OCI-LY3 (cell line): Measurements from ENCODE around the gene MAGI2.

ENCODE experiments used
- H2AFZ ChIP-seq: fragments of 200-600, 300-600 bp; shearing (Covaris generic); 2 replicates; pipeline ENCODE4 v1.6.0; 2014; ENCODE audit warnings: antibody characterized with exemption, low read depth, low read length
- H3K27ac ChIP-seq: fragments of 200-600, 300-600 bp; sonication (generic); 2 replicates; pipeline ENCODE4 v1.5.1; 2014; ENCODE audit warnings: mild to moderate bottlenecking, low read length, moderate library complexity, mixed read lengths
- H3K27me3 ChIP-seq: fragments of 200-600, 300-600 bp; sonication (generic); 2 replicates; pipeline ENCODE4 v1.6.1; 2014; ENCODE audit warnings: low read depth, low read length, mixed read lengths
- H3K36me3 ChIP-seq: fragments of 200-600, 300-600 bp; sonication (generic); replicated peaks from 2 replicates; pipeline ENCODE3; 2014; ENCODE audit warnings: low read depth, low read length, mixed read lengths
- H3K4me1 ChIP-seq: fragments of 300-600, 200-600 bp; sonication (generic); 2 replicates; pipeline ENCODE4 v1.6.1; 2014; ENCODE audit warnings: low read length, mixed read lengths
- H3K4me2 ChIP-seq: fragments of 200-600, 300-600 bp; sonication (generic); 2 replicates; pipeline ENCODE4 v1.6.1; 2014; ENCODE audit warnings: low read length, mixed read lengths
- H3K4me3 ChIP-seq: fragments of 300-600, 200-600 bp; sonication (generic); 2 replicates; pipeline ENCODE4 v1.5.1; 2014; ENCODE audit warnings: antibody characterized with exemption, mild to moderate bottlenecking, low read length, moderate library complexity
- H3K79me2 ChIP-seq: fragments of 300-600, 200-600 bp; shearing (Covaris generic); 2 replicates; pipeline ENCODE4 v1.6.1; 2014; ENCODE audit warnings: mild to moderate bottlenecking, low read length, mixed read lengths
- H3K9ac ChIP-seq: fragments of 300-600, 200-600 bp; shearing (Covaris generic); 2 replicates; pipeline ENCODE4 v1.6.0; 2014; ENCODE audit warnings: mild to moderate bottlenecking, low read length, moderate library complexity
- H3K9me3 ChIP-seq: fragments of 200-600, 300-600 bp; shearing (Covaris generic); 2 replicates; pipeline ENCODE4 v1.6.1; 2014; ENCODE audit warnings: low read length, mixed read lengths; ENCODE audit not compliant: insufficient read depth
- H4K20me1 ChIP-seq: fragments of 200-600, 300-600 bp; sonication (generic); 2 replicates; pipeline ENCODE4 v1.6.1; 2016; ENCODE audit warnings: low read length, mixed read lengths; ENCODE audit not compliant: insufficient read depth
- EZH2phosphoT487 ChIP-seq: fragments of 200-600 bp; shearing (Covaris generic); IDR thresholded peaks from 2 replicates; pipeline ENCODE4 v1.6.1; 2018; ENCODE audit warnings: antibody characterized with exemption, mixed run types, low read depth
- TF ChIP-seq, protein P1 (sequence below): fragments of 200-600, 300-600 bp; sonication (generic); IDR thresholded peaks from 2 replicates; pipeline ENCODE4 v1.5.1; 2014; ENCODE audit warnings: antibody characterized with exemption, low read length, low read depth

MAGI2 gene

DNA sequence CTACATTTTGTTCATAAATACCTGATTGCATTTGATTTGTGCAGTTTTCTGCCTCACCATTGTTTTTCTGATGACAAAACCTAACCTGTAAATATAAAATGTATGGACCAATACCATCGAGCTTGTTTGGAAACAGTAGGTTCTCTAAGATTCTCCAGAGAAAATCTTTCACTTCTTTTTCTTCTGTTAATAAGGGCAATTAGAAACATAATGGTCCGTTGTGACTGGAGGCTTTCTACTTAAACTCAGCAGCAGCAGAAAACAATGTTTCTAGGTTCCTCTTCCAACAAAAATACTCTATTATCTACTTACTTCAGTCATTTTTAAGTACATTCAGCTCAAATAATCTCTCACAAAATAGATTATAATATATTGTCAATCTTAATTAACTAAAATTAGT lies 1053.4 kb downstream of the MAGI2 start:
- Histone ChIP-seq H4K20me1 (no peaks in the 10 kb centered on the region), H3K4me2 (no peak overlapping the region), H3K79me2 (no peaks in the 10 kb centered on the region), H3K4me3 (no peak overlapping the region), H3K27ac (no peak overlapping the region), H3K27me3 (no peaks in the 10 kb centered on the region), H3K4me1 (no peaks in the 10 kb centered on the region), H2AFZ (no peak overlapping the region), H3K36me3 (no peaks in the 10 kb centered on the region), H3K9me3 (no peaks in the 10 kb centered on the region), H3K9ac (no peak overlapping the region)
- no peak for TF ChIP-seq EZH2phosphoT487
- TF ChIP-seq, protein P1, sequence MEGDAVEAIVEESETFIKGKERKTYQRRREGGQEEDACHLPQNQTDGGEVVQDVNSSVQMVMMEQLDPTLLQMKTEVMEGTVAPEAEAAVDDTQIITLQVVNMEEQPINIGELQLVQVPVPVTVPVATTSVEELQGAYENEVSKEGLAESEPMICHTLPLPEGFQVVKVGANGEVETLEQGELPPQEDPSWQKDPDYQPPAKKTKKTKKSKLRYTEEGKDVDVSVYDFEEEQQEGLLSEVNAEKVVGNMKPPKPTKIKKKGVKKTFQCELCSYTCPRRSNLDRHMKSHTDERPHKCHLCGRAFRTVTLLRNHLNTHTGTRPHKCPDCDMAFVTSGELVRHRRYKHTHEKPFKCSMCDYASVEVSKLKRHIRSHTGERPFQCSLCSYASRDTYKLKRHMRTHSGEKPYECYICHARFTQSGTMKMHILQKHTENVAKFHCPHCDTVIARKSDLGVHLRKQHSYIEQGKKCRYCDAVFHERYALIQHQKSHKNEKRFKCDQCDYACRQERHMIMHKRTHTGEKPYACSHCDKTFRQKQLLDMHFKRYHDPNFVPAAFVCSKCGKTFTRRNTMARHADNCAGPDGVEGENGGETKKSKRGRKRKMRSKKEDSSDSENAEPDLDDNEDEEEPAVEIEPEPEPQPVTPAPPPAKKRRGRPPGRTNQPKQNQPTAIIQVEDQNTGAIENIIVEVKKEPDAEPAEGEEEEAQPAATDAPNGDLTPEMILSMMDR: no peak

- Histone ChIP-seq H3K27me3 (no peaks in the 10 kb centered on the region), H4K20me1 (no peaks in the 10 kb centered on the region), H3K4me1 (no peaks in the 10 kb centered on the region), H2AFZ (no peak overlapping the region), H3K9me3 (no peaks in the 10 kb centered on the region), H3K79me2 (no peaks in the 10 kb centered on the region), H3K36me3 (no peaks in the 10 kb centered on the region), H3K4me2 (no peak overlapping the region), H3K27ac (no peak overlapping the region), H3K4me3 (no peak overlapping the region), H3K9ac (no peak overlapping the region)
- TF ChIP-seq EZH2phosphoT487: no peak
- TF ChIP-seq, protein P1: no peak
These were observed 1054.3 kb downstream of the MAGI2 start for GRCh38 chr7:78399033-78399769.

DNA sequence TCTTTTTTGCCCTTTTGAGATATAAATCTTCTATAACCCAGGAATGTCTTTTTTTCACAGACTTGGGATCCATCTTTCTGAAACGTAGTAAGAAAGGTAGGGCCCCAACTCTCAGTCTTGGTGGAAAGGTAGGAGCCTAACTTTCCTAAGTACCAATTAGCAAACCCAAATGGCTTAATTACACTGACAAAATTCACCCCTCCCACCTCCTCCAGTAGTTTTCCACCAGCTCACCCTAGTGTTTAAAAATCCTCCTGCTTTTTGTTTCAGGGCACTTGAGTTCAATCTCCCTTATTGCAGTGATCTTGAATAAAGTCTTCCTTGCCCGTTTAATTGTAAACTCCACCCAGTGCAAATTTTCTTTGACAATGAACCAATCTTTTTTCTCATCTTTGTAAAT lies 1054.9 kb downstream of the MAGI2 start:
- H3K9ac ChIP-seq: no peak overlapping the region
- no peak overlapping the region for H3K4me3 ChIP-seq
- no peaks in the 10 kb centered on the region for H3K4me1 ChIP-seq
- no peaks in the 10 kb centered on the region for H3K9me3 ChIP-seq
- H3K4me2 ChIP-seq: no peak overlapping the region
- no peaks in the 10 kb centered on the region for H3K79me2 ChIP-seq
- no peak for TF ChIP-seq EZH2phosphoT487
- TF ChIP-seq, protein P1: no peak
- no peak overlapping the region for H2AFZ ChIP-seq
- no peak overlapping the region for H3K27ac ChIP-seq
- no peaks in the 10 kb centered on the region for H3K27me3 ChIP-seq
- no peaks in the 10 kb centered on the region for H4K20me1 ChIP-seq
- no peaks in the 10 kb centered on the region for H3K36me3 ChIP-seq

DNA sequence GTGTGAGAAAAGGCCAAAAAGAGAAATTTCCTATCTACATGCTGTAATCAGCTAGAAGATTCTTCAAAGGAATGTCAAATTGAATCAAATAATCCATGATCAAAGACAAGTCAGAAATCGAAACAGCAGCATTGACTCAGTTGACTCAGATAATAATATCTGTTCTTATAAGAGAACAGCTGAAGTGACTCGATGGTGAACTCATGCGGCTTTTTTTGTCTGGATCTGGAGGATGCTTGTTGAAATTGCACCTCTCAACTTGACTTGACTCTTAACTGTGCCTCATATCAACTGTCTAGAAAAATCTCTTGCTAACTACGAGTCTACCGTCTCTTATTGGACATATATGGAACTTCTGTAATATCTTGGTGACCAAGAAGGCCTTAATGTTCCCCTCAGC lies 1055.4 kb downstream of the MAGI2 start:
- H4K20me1 ChIP-seq: no peaks in the 10 kb centered on the region
- no peaks in the 10 kb centered on the region for H3K79me2 ChIP-seq
- H3K9me3 ChIP-seq: no peaks in the 10 kb centered on the region
- H3K4me1 ChIP-seq: no peaks in the 10 kb centered on the region
- no peak overlapping the region for H3K9ac ChIP-seq
- no peak overlapping the region for H2AFZ ChIP-seq
- H3K4me3 ChIP-seq: no peak overlapping the region
- H3K4me2 ChIP-seq: no peak overlapping the region
- no peak for TF ChIP-seq EZH2phosphoT487
- TF ChIP-seq, protein P1: no peak
- H3K27me3 ChIP-seq: no peaks in the 10 kb centered on the region
- H3K27ac ChIP-seq: no peak overlapping the region
- H3K36me3 ChIP-seq: no peaks in the 10 kb centered on the region
